DND-41 (cell line): ENCODE data around the gene TNFSF15.

Experiments used
- ATAC-seq: fragments of 200-7000 bp; cut with Tn5 transposase; 3 replicates; pipeline ENCODE4 v1.9.1; 2021; ENCODE audit warnings: low read depth; ENCODE audit not compliant: insufficient read depth
- DNase-seq: peaks from one replicate; pipeline ENCODE4 v3.0.0-alpha.2; 2020
- H2AFZ ChIP-seq: 2 replicates; pipeline ENCODE4 v1.6.0; 2012; ENCODE audit warnings: low read depth, low read length
- H3K27ac ChIP-seq: 2 replicates; pipeline ENCODE4 v1.5.1; 2012; ENCODE audit warnings: low read length, inconsistent platforms
- H3K27me3 ChIP-seq: fragments of 200-600 bp; sonication (generic); 2 replicates; pipeline ENCODE4 v1.6.0; 2012; ENCODE audit warnings: low read length, mild to moderate bottlenecking, inconsistent platforms; ENCODE audit not compliant: insufficient read depth, poor library complexity
- H3K36me3 ChIP-seq: 2 replicates; pipeline ENCODE4 v1.5.1; 2012; ENCODE audit warnings: low read length, inconsistent platforms; ENCODE audit not compliant: insufficient read depth
- H3K4me1 ChIP-seq: 2 replicates; pipeline ENCODE4 v1.5.1; 2012; ENCODE audit warnings: mild to moderate bottlenecking, low read length; ENCODE audit not compliant: insufficient read depth
- H3K4me2 ChIP-seq: 2 replicates; pipeline ENCODE4 v1.6.0; 2012; ENCODE audit warnings: mild to moderate bottlenecking, moderate library complexity, low read length, inconsistent platforms; ENCODE audit not compliant: insufficient read depth
- H3K4me3 ChIP-seq, 2 experiments: fragments of 200-600 bp in 1 of 2; shearing (Covaris generic) in 1 of 2; 2 replicates each; pipeline ENCODE4 v1.5.1; 2012 to 2016; ENCODE audit warnings: inconsistent platforms in 2 of 2, low read length in 2 of 2, mild to moderate bottlenecking in 2 of 2, low read depth in 1 of 2, moderate library complexity in 1 of 2
- H3K79me2 ChIP-seq: 2 replicates; pipeline ENCODE4 v1.6.0; 2012; ENCODE audit warnings: low read length, inconsistent platforms; ENCODE audit not compliant: insufficient read depth
- H3K9ac ChIP-seq: 2 replicates; pipeline ENCODE4 v1.6.0; 2012; ENCODE audit warnings: low read depth, mild to moderate bottlenecking, inconsistent platforms, low read length, moderate library complexity
- H3K9me3 ChIP-seq: 2 replicates; pipeline ENCODE4 v1.5.1; 2012; ENCODE audit warnings: low read length, moderate library complexity, mild to moderate bottlenecking, inconsistent platforms; ENCODE audit not compliant: insufficient read depth, severe bottlenecking
- H4K20me1 ChIP-seq: 2 replicates; pipeline ENCODE4 v1.6.0; 2012; ENCODE audit warnings: low read length; ENCODE audit not compliant: insufficient read depth
- CTCF ChIP-seq: IDR thresholded peaks from 2 replicates; pipeline ENCODE4 v1.5.1; 2012; ENCODE audit warnings: borderline replicate concordance, low read length, moderate library complexity, mild to moderate bottlenecking; ENCODE audit not compliant: poor library complexity, severe bottlenecking; ENCODE audit errors: extremely low read depth
- EZH2 ChIP-seq: IDR thresholded peaks from 3 replicates; pipeline ENCODE4 v1.6.1; 2012; ENCODE audit warnings: borderline replicate concordance, low read depth, mild to moderate bottlenecking, moderate library complexity, low read length, inconsistent platforms; ENCODE audit not compliant: severe bottlenecking

Gene TNFSF15

DNA sequence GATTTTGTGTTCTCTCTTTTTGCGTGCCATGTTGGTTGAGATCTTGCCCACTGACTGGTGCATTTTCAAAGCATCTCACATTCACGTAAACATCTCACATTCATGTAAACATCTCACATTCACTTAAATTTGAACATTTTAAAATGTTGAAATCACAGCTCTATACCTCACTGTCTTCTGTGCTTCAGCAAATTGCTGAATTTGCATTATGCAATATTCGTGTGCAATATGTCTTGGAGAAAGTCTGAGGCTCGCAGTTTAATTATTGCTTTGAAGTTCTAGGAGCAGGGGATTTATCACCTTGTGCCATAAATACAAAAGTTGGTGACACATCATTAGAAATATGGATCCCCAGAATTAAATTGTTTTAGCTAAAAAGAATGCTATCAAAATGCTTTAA lies 42.6 kb downstream of the TNFSF15 start:
- H3K4me2 ChIP-seq = no peak overlapping the region
- no peak overlapping the region for H3K27ac ChIP-seq
- H3K79me2 ChIP-seq = no peaks in the 10 kb centered on the region
- H2AFZ ChIP-seq = no peak overlapping the region
- H3K9ac ChIP-seq = no peak overlapping the region
- DNase-seq (no peak), ATAC-seq (no peak)
- no peaks in the 10 kb centered on the region for H3K9me3 ChIP-seq
- no peak overlapping the region for H3K4me3 ChIP-seq
- no peaks in the 10 kb centered on the region for H3K27me3 ChIP-seq
- TF ChIP-seq EZH2 (no peak), CTCF (no peak)
- H4K20me1 ChIP-seq = no peaks in the 10 kb centered on the region
- H3K4me1 ChIP-seq = no peaks in the 10 kb centered on the region
- H3K36me3 ChIP-seq = no peaks in the 10 kb centered on the region

GRCh38 chr9:114761523-114761922 lies 44.3 kb downstream of the TNFSF15 start:
- Histone ChIP-seq H2AFZ (no peak overlapping the region), H3K27ac (no peak overlapping the region), H3K36me3 (no peaks in the 10 kb centered on the region), H3K4me3 (no peak overlapping the region), H4K20me1 (no peaks in the 10 kb centered on the region), H3K9me3 (no peaks in the 10 kb centered on the region), H3K79me2 (no peaks in the 10 kb centered on the region), H3K4me2 (no peak overlapping the region), H3K27me3 (no peaks in the 10 kb centered on the region), H3K4me1 (no peaks in the 10 kb centered on the region), H3K9ac (no peak overlapping the region)
- no peak for TF ChIP-seq CTCF
- ATAC-seq (no peak), DNase-seq (no peak)

DNA sequence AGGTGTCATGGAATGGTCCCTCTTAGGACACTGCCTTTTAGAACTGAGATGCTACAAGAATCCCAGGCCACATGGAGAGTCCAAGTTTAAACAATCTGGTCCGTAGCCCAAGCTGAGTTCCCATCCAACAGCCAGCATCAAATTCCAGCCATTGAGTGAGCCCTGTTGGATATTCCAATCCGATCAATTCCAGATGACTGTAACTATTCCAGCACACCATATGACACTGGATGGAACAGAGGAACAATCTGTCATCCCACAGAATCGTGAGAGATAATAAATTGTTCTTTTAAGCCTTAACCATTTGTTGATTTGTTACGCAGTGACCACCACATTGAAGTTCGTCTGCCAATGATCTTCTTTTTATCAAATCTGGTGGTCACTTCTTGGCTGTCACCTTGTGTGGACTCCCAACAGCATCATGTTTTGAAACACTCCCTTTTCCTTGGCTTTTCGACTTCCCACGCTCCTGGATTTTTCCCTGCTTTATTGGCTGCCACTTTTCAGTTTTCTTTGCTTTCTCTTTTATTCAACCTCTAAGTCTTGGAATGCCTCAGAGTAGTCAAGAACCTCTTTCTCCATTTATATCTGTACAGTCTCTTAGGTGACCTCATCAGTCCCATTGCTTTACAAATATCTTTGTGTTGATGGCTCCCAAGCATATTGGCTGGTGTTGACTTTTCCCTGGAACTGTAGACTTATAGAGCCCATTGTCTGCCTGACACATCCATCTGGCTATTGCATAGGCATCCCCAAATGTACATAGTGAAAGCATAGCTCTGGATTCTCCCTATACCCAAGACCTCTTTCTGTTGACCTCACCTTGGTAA lies 46.1 kb downstream of the TNFSF15 start:
- Histone ChIP-seq H3K36me3 (no peaks in the 10 kb centered on the region), H3K4me3 (no peak overlapping the region), H3K9me3 (no peaks in the 10 kb centered on the region), H4K20me1 (no peaks in the 10 kb centered on the region), H3K27me3 (no peaks in the 10 kb centered on the region), H3K9ac (no peak overlapping the region), H2AFZ (no peak overlapping the region), H3K27ac (no peak overlapping the region), H3K4me1 (no peaks in the 10 kb centered on the region), H3K4me2 (no peak overlapping the region), H3K79me2 (no peaks in the 10 kb centered on the region)
- no peak for DNase-seq
- ATAC-seq = no peak
- no peak for TF ChIP-seq CTCF
- TF ChIP-seq EZH2 = no peak
